AG09319 (cell line): ENCODE data around the gene CPZ.
"Not testable (repeated sequence)": the region's sequence is repeated elsewhere in the genome, so short reads cannot be mapped to it uniquely, and the experiment has no call there.

Source experiments
- DNase-seq: peaks from one replicate; pipeline ENCODE4 v3.0.0-alpha.2; 2010; ENCODE audit warnings: low read depth; ENCODE audit errors: extremely low read depth
- TF ChIP-seq, protein P1 (sequence below): IDR thresholded peaks from 2 replicates; pipeline ENCODE4 v1.5.1; 2011; ENCODE audit warnings: low read depth, mild to moderate bottlenecking, inconsistent platforms, low read length, moderate library complexity

The CPZ gene

DNA sequence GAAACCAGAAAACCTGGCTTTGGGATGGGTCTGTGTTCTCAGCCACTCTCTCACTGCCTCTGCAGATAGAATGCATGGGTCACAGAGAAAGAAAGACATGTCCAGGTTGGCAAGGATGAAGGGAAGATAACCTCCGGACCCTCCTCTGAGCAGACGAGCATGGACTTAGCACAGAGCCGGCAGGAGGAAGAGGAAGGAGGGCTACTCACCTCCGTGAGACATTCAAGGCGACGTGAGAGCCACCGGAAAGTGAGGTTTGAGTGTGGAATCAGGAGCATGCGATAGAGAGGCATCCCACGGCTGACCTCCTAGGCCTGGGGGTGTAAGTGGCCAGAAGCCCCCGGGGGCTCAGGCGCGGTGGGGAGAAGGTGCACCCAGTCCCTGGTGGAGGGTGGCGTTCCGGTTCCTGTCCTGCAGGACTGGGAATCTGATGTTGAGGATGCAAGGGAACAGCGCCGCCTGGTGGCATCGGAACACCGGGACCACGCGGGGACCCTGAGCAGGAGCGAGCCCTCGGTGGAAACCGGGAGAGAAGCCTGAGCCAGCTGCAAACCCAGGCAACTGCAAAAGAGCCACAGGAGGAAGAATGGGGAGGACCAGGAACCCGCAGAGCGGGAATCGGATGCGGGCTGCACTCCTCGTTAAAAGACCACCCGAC, 43.5 kb downstream of the CPZ start:
- not testable (repeated sequence) for DNase-seq

DNA sequence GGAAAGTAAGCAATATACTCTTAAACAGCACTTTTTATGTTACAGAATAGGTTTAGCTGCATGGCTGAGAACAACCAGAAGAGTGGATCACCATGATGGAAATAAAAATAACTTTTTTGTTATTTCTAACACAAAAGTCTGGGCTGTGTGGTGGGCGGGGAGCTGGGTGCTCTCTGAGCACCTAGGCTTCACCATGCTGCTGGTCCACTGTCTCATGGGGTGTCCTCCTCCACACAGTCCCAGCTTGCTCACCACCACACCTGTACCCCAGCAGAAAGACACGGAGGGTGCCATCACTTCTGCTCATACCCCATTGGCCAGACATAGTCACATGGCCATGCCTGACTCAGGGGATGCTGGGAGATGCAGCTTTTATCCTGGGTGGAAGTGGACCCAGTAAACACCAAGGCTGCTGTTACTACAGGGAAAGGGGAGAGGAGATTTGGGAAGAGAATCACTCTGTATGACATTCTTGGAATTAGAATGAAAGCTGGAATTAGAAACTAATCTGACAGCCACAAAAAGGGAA, 45.0 kb downstream of the CPZ start:
- TF ChIP-seq, protein P1, sequence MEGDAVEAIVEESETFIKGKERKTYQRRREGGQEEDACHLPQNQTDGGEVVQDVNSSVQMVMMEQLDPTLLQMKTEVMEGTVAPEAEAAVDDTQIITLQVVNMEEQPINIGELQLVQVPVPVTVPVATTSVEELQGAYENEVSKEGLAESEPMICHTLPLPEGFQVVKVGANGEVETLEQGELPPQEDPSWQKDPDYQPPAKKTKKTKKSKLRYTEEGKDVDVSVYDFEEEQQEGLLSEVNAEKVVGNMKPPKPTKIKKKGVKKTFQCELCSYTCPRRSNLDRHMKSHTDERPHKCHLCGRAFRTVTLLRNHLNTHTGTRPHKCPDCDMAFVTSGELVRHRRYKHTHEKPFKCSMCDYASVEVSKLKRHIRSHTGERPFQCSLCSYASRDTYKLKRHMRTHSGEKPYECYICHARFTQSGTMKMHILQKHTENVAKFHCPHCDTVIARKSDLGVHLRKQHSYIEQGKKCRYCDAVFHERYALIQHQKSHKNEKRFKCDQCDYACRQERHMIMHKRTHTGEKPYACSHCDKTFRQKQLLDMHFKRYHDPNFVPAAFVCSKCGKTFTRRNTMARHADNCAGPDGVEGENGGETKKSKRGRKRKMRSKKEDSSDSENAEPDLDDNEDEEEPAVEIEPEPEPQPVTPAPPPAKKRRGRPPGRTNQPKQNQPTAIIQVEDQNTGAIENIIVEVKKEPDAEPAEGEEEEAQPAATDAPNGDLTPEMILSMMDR = no peak
- DNase-seq = no peak

DNA sequence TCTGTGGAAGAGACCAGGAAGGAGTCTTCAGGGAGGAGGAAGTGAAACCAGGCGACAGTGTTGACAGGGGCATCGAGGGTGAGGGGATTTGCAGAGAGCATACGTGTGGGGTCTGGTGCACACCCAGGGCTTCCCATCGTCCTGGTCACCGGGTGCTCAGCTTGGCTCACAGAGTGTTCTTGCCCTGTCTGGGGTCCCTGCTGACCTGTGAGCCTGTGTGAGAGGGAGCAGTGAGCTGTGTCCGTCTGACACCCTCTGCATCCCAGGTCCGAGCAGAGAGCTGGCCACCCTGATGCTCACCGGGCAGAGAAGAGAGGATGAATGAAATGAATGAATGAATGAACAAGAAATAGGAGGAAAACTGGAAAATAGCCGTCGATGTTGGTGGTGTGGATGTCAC, 46.5 kb downstream of the CPZ start:
- TF ChIP-seq, protein P1 = no peak
- DNase-seq = no peak

DNA sequence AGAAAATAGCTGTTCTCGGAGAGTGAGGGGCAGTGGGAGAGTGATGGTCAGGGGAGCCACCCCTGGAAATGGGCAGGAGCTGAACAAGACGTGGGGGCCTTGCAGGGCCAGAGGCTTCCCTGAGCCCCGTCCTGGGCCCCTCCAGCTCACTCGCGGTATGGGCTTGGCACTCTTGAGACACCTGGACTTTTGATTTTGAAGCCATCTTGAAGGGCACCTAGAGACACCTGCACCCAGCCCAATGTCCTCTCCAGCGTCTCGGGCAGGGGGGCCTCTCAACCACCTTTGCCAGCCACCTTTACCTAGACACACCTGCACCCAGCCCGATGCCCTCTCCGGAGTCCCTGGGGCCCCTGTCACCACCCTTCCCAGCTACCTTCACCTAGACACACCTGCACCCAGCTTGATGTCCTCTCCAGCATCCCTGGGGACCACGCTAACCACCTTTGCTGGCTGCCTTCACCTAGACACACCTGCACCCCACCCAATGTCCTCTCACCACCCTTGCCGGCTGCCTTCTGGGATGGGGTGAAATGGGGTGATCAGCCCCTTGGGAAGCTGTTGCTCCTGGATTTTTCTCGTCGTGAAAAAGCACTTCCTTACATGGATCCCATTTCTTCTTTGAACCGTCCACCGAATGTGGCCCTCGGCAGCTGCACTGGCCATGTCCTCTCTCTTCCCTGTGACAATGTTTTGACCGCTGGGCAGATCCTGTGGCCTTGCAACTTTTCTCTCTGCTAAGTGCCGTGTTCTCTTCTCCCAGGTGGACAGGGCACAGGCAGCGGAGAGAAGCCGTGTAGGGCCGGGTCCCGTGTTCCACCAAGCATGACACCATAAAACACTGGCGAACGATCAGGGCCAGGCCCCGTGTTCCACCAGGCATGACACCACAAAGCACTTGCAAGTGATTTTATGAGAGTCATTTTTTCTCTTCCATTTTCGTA, 47.5 kb downstream of the CPZ start:
- no peak for DNase-seq
- TF ChIP-seq, protein P1 = no peak

DNA sequence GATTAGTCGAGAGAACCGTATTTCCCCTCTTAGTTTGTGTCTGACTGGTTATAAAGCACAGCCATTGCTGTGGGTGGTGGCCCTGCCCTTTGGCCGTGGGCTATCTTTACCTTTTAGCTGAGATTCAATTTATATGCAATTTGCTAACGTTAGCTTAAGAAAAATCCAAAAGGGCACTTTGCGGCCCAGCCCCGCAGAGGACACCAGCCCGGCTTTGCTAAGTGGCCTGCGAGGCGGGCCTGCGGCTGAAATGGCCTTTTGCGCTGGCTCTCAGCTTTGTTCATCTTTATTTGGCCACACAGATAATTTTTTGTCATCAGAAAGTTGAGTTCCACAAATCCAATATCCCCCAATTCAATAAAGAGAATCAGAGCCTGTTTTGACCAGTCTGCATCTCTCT, 48.3 kb downstream of the CPZ start:
- TF ChIP-seq, protein P1 = no peak
- DNase-seq = no peak

DNA sequence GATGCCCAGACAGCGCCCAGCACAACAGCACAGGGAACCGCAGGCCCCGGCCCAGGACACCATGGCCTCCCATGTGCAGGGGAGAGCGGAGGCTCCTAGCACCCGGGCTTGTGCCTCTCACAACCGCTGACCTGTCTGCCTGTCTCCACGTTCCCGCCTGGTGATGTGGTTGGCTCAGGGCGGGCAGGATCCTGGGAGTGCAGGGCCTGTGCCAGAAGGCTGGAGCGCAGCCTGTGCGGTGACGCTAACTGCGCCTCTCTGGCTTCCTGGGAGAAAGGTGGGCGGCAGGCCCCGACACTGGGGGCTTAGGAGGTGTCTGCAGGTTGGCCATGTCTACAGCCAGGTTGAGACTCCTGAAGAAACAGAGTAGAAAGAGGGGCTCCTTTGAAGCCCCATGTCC, 48.7 kb downstream of the CPZ start:
- TF ChIP-seq, protein P1 = no peak
- DNase-seq = no peak

DNA sequence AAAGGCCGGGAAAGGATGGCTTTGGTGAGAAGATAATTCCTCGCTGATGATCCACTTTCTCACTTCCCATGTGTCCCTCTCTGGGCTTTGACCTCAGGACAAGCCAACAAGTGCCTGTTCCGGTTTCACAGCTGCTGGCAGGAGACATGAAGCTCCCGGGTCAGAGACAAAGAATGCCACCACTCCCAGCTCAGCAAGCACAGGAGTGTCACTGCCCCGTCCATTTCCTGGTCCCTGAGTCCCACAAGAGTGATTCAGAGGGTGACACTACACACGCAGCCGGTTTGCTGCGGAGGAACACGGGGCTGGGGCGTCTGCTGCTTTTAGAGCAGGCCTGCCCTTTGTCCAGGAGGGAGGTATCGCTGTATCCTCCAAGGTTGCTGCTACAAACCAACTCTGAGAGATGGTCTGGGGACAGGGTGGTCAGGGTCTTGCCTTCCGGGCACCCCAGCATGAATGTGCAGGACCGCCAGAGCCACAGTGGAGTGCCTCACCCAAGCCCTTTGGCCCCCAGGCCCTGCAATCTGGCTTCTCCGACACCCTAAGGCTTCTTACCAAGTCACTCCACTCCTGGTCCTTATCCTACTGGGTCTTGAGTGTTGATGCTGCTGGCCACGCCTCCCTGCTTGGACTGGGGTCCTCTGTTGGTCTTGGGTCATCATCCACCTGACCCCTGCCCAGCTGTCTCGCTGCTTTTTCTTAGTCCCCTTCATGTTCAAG, 49.5 kb downstream of the CPZ start:
- TF ChIP-seq, protein P1 = no peak
- no peak for DNase-seq
